Adrenal gland (tissue), 12 donors: Measurements from ENCODE around the gene NRAP. TPM values are rescaled to one million over a fixed set of nuclear protein-coding genes. Genes with fewer than 3 reads are reported as not detected.

Experiments
- DNase-seq, 7 donors: peaks; one replicate each; pipeline ENCODE4 v3.0.0-alpha.2; 2019 to 2020
- H3K27ac ChIP-seq, 5 donors: fragments of 200-600 bp; sonication (generic) in 4 of 5; 1 replicate in 3 of 5; 2 replicates in 2 of 5; pipeline versions ENCODE4 v1.5.1 to v1.8.0; 2016 to 2020; ENCODE audit warnings: mild to moderate bottlenecking in 1 of 5
- H3K27me3 ChIP-seq: fragments of 200-600 bp; 2 replicates; pipeline ENCODE4 v1.8.0; 2021
- H3K36me3 ChIP-seq, 2 donors: fragments of 200-600 bp; replicated peaks in 1 of 2; 1 replicate in 1 of 2; 2 replicates in 1 of 2; pipeline versions ENCODE4 v1.5.1 to v1.8.0; 2018 to 2022
- H3K4me1 ChIP-seq, 2 donors: fragments of 200-600 bp; replicated peaks in 1 of 2; 1 replicate in 1 of 2; 2 replicates in 1 of 2; pipeline versions ENCODE4 v1.5.1 to v1.8.0; 2018 to 2021
- H3K4me3 ChIP-seq, 4 donors: fragments of 200-600 bp; sonication (generic) in 3 of 4; one replicate each; pipeline ENCODE4 v1.5.1; 2016 to 2018
- H3K9me3 ChIP-seq, 3 donors: fragments of 200-600 bp; sonication (generic) in 1 of 3; replicated peaks in 1 of 3; 1 replicate in 2 of 3; 2 replicates in 1 of 3; pipeline versions ENCODE4 v1.5.1 to v1.8.0; 2016 to 2021
- POLR2A ChIP-seq, 2 donors: fragments of 450-650 bp; IDR thresholded peaks; one replicate each; pipeline ENCODE4 v1.6.1; 2017; ENCODE audit warnings: antibody characterized with exemption in 2 of 2, mild to moderate bottlenecking in 2 of 2, moderate library complexity in 1 of 2
- WGBS, 4 donors: extraction: QIAGEN DNeasy Blood & Tissue Kit in 2 of 4; methylation state at CpG; one replicate each; pipeline versions ENCODE4 v1.1.5 to v1.1.7; 2013 to 2017; 5-methylcytosine and 5-hydroxymethylcytosine counted together
- intact Hi-C, 2 donors: fragments of 100-400 bp; cut with DNase I; formaldehyde crosslinking; loops; one replicate each; pipeline versions ENCODE4 v1.14.1 to v1.15.0; 2022 to 2023
- polyA plus RNA-seq, 3 donors: library from polyadenylated mRNA; stranded (reverse); fragments of 200-250 nt in 2 of 3; fragments of 350-450 nt in 1 of 3; fragmentation: Illumina TruSeq in 1 of 3; extraction: RNeasy Lipid Tissue Mini Kit (QIAGEN cat#74804) in 1 of 3; gene quantifications; one replicate each; pipeline ENCODE4 v1.2.3, GENCODE V29; 2013 to 2014
- total RNA-seq, 9 donors: library from RNA; depleted of rRNA in 4 of 9; stranded (reverse); fragments of >200 nt in 4 of 9; fragments of 120-200 nt in 1 of 9; fragmentation: NEBNext Ultra II Directional in 1 of 9; extraction: Animal tissue kit (Norgen Biotek cat#: 25700) in 1 of 9; gene quantifications; one replicate each; pipeline versions ENCODE4 v1.1.0 to v1.2.4, GENCODE V29; 2013 to 2023
- TF ChIP-seq, protein P1 (sequence below), 6 experiments: fragments of 450-650 bp in 4 of 6; fragments of 200-600 bp in 2 of 6; sonication (generic) in 1 of 6; IDR thresholded peaks; 1 replicate in 5 of 6; 2 replicates in 1 of 6; pipeline versions ENCODE4 v1.5.1 to v1.8.0; 2016 to 2021; ENCODE audit warnings: antibody characterized with exemption in 6 of 6, mild to moderate bottlenecking in 2 of 6, moderate library complexity in 1 of 6
- donor health status: healthy with polysubstance abuse.
- donor health status: Bipolar disorder and iron deficiency.
- donor health status: DM: yes; HTN: yes; CAD: no.
- donor health status: DM: no; HTN: no; CAD: no.
- donor health status: DM: no; HTN: no; CAD: no.
- donor health status: DM: yes; HTN: yes; CAD: no.

The NRAP gene
- total and polyA plus RNA-seq, 12 donors: 0.03 to 2.0 (median 0.09) TPM; not detected in 8

DNA sequence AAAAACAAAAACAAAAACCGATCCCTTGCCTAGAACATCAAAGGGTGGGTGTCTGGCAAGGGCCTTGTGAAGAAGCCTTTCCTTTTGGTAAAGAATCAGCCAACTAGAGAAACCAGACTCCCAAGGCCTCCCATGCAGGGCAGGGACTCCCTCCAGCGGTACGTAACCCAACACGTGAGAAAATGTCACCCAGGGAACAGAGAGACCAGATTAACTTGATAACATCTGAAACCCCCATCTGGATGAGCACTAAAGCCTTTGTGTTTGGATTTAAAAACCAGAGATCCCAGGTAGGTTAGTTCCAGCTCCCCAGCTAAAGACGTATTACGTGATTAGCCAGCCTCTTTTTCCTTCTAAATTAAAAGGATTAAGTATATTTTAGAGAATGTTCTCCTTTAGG, 114.0 kb downstream of the NRAP start:
- Histone ChIP-seq H3K9me3 (no peaks in the 10 kb centered on the region), H3K27ac (peak overlapping the region in 3 of 5 donors; percentile 40 to 71 (median 63)), H3K4me3 (no peak overlapping the region), H3K36me3 (no peaks in the 10 kb centered on the region), H3K27me3 (no peaks in the 10 kb centered on the region), H3K4me1 (peaks cover 0 to 4% of the 10 kb centered on the region in 2 donors)
- no peak for DNase-seq
- 78 to 89% (median 83%) methylated on average over 6 of the region's 6 CpGs for WGBS, 4 donors
- intact Hi-C loops: no loop called here
- TF ChIP-seq POLR2A (IDR thresholded peaks at IDR 0.05): no peak
- TF ChIP-seq, protein P1, sequence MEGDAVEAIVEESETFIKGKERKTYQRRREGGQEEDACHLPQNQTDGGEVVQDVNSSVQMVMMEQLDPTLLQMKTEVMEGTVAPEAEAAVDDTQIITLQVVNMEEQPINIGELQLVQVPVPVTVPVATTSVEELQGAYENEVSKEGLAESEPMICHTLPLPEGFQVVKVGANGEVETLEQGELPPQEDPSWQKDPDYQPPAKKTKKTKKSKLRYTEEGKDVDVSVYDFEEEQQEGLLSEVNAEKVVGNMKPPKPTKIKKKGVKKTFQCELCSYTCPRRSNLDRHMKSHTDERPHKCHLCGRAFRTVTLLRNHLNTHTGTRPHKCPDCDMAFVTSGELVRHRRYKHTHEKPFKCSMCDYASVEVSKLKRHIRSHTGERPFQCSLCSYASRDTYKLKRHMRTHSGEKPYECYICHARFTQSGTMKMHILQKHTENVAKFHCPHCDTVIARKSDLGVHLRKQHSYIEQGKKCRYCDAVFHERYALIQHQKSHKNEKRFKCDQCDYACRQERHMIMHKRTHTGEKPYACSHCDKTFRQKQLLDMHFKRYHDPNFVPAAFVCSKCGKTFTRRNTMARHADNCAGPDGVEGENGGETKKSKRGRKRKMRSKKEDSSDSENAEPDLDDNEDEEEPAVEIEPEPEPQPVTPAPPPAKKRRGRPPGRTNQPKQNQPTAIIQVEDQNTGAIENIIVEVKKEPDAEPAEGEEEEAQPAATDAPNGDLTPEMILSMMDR (IDR thresholded peaks at IDR 0.05): no peak

DNA sequence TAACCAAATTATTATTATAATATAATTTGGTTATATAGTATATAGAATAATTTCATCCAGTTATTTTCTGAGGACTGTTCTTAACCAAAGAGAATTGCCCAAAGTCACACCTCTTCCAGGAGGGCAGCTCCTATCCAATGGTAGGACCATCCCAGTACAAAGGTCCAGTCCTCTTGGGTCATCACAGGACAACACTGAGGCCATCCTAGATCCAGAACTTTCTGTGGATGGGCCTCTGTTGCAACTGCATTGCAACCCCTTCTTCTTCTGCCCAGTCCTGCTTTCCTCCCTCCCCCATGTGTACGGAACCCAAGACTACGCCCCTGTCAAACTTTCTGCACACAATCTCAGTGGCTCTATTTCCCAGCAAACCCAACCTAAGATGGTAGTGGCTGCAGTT, 116.4 kb downstream of the NRAP start:
- H3K27ac ChIP-seq: no peak overlapping the region
- H3K9me3 ChIP-seq: no peaks in the 10 kb centered on the region
- no peak for DNase-seq
- WGBS, 4 donors: 88 to 99% (median 93%) methylated on average over 2 of the region's 2 CpGs
- no peak for TF ChIP-seq POLR2A (IDR thresholded peaks at IDR 0.05)
- TF ChIP-seq, protein P1 (IDR thresholded peaks at IDR 0.05): no peak
- peaks cover 0 to 4% of the 10 kb centered on the region in 2 donors for H3K4me1 ChIP-seq
- H3K36me3 ChIP-seq: no peaks in the 10 kb centered on the region
- intact Hi-C loops: no loop called here
- no peaks in the 10 kb centered on the region for H3K27me3 ChIP-seq
- no peak overlapping the region for H3K4me3 ChIP-seq

DNA sequence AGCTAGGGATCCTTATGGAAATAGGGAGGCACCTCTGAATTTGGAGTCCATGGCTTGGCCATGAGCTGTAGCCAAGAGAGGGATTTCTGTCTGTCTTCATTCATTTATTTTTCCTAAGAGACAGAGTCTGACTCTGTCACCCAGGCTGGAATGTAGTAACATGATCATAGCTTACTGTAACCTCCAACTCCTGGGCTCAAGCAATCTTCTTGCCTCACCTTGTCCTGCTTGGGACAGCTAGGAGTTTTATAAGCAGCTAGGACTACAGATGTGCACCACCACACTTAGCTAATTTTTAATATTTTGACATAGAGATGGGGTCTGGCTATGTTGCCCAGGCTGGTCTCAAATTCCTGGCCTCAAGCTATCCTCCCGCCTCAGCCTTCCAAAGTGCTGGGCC, 119.4 kb downstream of the NRAP start:
- Histone ChIP-seq H3K36me3 (no peaks in the 10 kb centered on the region), H3K4me3 (no peak overlapping the region), H3K9me3 (no peaks in the 10 kb centered on the region), H3K4me1 (peaks cover 0 to 8% of the 10 kb centered on the region in 2 donors), H3K27ac (no peak overlapping the region), H3K27me3 (no peaks in the 10 kb centered on the region)
- intact Hi-C loops: no loop called here
- TF ChIP-seq POLR2A (IDR thresholded peaks at IDR 0.05): no peak
- TF ChIP-seq, protein P1 (IDR thresholded peaks at IDR 0.05): no peak
- no peak for DNase-seq
- WGBS, 4 donors: 89 to 96% (median 94%) methylated on average over 1 of the region's 1 CpG

DNA sequence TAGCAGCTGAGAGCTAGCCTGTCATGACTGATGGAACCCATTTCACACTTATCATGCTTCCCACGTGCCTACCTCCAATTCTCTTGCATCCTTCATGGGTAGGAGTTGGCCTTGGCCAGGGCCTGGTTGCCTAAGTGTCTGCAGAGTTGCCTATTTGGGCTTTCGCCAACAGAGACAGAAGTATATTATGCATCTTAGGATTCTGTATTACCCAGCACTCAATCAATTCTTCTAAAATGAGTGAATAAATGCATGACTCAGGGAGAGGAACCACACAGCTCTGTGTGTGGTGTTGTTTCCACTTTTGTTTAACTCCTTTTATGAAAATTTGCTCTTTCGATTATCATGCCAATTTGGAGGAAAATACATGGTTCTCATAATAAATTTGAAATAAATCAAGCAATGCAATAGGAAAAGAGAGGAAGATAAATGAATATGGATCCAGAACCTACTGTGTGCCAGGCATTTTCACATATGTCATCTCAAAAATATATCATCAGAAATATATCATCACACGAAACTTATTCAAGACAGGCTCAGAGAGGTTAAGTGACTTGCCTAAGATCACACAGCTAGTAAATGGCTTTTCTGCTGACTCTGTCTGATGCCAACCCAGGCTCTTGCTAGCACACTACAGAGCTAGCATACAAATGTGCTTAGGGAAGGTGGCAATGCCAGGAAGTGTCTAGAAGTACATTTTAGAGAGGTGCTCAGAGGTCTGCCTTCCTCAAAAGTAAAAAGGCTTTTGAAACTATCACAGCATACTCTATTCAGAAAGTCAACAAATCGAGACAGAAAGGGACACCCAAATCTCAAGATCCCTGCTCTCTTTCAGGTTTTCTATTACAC, 120.5 kb downstream of the NRAP start:
- no peak overlapping the region for H3K4me3 ChIP-seq
- no peak for DNase-seq
- no peaks in the 10 kb centered on the region for H3K9me3 ChIP-seq
- WGBS, 4 donors: 73 to 79% (median 74%) methylated on average over 5 of the region's 5 CpGs
- no peak overlapping the region for H3K27ac ChIP-seq
- intact Hi-C loops: no loop called here
- TF ChIP-seq, protein P1 (IDR thresholded peaks at IDR 0.05): no peak
- TF ChIP-seq POLR2A (IDR thresholded peaks at IDR 0.05): no peak
- H3K4me1 ChIP-seq: peaks cover 0 to 8% of the 10 kb centered on the region in 2 donors
- H3K27me3 ChIP-seq: no peaks in the 10 kb centered on the region
- H3K36me3 ChIP-seq: no peaks in the 10 kb centered on the region
